ENCODE data around the gene CDK6.

Gene CDK6

DNA sequence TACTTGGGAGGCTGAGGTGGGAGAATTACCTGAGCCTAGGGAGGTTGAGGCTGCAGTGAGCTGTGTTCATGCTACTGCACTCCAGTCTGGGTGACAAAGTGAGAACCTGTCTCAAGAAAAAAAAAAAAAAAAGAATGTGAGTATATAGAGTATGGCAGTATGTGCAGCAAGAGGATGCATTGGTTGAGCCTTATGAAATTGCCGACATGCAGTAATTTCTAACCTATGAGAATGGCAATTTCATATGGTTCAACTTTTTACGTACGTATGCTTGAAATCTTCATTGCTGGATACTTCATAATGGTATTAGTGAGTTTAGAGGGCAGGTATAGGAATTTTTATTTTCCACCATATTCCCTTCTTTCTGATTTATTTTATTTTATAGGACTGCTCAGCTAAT, 241.6 kb downstream of the CDK6 start:
- peaks cover 5% of the 10 kb centered on the region for H3K79me2 ChIP-seq (ENCODE audit: low read length)
- no peaks in the 10 kb centered on the region for H4K20me1 ChIP-seq (ENCODE audit: insufficient read depth, low read length)
- no peaks in the 10 kb centered on the region for H3K36me3 ChIP-seq (replicated peaks; ENCODE audit: low read depth, low read length)
- H3K27me3 ChIP-seq (ENCODE audit: low read depth, low read length), result no peaks in the 10 kb centered on the region
- TF ChIP-seq, protein P1, sequence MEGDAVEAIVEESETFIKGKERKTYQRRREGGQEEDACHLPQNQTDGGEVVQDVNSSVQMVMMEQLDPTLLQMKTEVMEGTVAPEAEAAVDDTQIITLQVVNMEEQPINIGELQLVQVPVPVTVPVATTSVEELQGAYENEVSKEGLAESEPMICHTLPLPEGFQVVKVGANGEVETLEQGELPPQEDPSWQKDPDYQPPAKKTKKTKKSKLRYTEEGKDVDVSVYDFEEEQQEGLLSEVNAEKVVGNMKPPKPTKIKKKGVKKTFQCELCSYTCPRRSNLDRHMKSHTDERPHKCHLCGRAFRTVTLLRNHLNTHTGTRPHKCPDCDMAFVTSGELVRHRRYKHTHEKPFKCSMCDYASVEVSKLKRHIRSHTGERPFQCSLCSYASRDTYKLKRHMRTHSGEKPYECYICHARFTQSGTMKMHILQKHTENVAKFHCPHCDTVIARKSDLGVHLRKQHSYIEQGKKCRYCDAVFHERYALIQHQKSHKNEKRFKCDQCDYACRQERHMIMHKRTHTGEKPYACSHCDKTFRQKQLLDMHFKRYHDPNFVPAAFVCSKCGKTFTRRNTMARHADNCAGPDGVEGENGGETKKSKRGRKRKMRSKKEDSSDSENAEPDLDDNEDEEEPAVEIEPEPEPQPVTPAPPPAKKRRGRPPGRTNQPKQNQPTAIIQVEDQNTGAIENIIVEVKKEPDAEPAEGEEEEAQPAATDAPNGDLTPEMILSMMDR (IDR thresholded peaks at IDR 0.05; ENCODE audit: low read depth, low read length), result no peak
- no peak for TF ChIP-seq EZH2phosphoT487 (IDR thresholded peaks at IDR 0.05; ENCODE audit: low read depth)
- no peaks in the 10 kb centered on the region for H3K9me3 ChIP-seq (ENCODE audit: insufficient read depth, low read length)
- H3K4me2 ChIP-seq (ENCODE audit: low read length), result no peak overlapping the region
- no peak overlapping the region for H3K9ac ChIP-seq (ENCODE audit: low read length)
- H3K27ac ChIP-seq (ENCODE audit: low read length), result no peak overlapping the region
- peaks cover 14% of the 10 kb centered on the region for H3K4me1 ChIP-seq (ENCODE audit: low read length)
- H2AFZ ChIP-seq (ENCODE audit: low read depth, low read length), result no peak overlapping the region
- no peak overlapping the region for H3K4me3 ChIP-seq (ENCODE audit: low read length)

DNA sequence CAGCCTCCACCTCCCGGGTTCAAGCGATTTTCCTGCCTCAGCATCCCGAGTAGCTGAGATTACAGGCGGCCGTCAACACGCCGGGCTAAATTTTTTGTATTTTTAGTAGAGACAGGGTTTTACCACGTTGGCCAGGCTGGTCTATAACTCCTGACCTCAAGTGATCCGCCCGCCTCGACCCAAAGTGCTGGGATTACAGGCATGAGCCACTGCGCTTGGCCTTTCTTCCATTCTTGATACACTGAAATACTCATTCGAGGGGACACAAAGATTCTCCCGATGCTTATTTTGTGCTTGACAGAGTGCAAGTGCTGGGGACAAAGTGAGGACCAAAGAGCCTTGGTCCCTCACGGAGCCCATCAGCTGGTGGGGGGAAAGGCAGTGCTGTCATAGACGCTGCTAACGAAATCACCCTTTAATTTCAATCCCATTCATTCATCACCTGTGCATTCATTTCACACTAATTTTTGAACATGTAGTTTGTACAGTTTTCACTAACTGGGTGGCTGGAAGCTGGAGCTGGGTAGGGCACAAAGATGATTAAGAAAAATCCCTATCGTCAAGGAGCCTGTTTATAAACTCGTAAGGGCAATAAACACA, 245.6 kb downstream of the CDK6 start:
- H3K9ac ChIP-seq (ENCODE audit: low read length), result no peak overlapping the region
- peaks cover 36% of the 10 kb centered on the region for H4K20me1 ChIP-seq (ENCODE audit: insufficient read depth, low read length)
- H3K9me3 ChIP-seq (ENCODE audit: insufficient read depth, low read length), result no peaks in the 10 kb centered on the region
- H3K27me3 ChIP-seq (ENCODE audit: low read depth, low read length), result no peaks in the 10 kb centered on the region
- no peak overlapping the region for H2AFZ ChIP-seq (ENCODE audit: low read depth, low read length)
- peak overlapping the region; percentile 98 for H3K4me2 ChIP-seq (ENCODE audit: low read length)
- peaks cover 44% of the 10 kb centered on the region for H3K79me2 ChIP-seq (ENCODE audit: low read length)
- peak overlapping the region; percentile 96 for H3K4me3 ChIP-seq (ENCODE audit: low read length)
- peaks cover 4% of the 10 kb centered on the region for H3K36me3 ChIP-seq (replicated peaks; ENCODE audit: low read depth, low read length)
- H3K4me1 ChIP-seq (ENCODE audit: low read length), result peaks cover 26% of the 10 kb centered on the region
- H3K27ac ChIP-seq (ENCODE audit: low read length), result no peak overlapping the region
- no peak for TF ChIP-seq EZH2phosphoT487 (IDR thresholded peaks at IDR 0.05; ENCODE audit: low read depth)
- TF ChIP-seq, protein P1 (IDR thresholded peaks at IDR 0.05; ENCODE audit: low read depth, low read length), result no peak

DNA sequence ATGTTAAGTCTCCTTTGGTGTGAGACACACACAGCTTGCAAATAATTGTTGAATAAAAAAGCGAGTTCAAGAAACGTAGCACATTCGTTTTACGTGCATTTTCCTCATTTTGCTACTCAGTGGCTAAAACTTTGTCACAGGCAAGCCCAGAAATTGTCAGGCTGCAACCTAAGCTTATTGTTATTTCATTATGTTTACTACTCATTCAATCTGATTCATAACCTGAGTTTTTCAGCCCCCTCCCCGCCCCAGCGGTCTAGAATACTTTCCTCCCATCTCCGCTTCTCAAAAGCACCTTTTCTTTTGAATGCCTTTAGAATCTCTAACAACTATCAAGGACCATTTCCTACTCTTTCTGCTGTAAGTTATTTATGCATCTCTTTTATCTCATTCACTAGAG, 247.3 kb downstream of the CDK6 start:
- Histone ChIP-seq H2AFZ (ENCODE audit: low read depth, low read length) (no peak overlapping the region), H3K9me3 (ENCODE audit: insufficient read depth, low read length) (no peaks in the 10 kb centered on the region), H3K27me3 (ENCODE audit: low read depth, low read length) (no peaks in the 10 kb centered on the region), H3K36me3 (replicated peaks; ENCODE audit: low read depth, low read length) (peaks cover 17% of the 10 kb centered on the region), H3K4me3 (ENCODE audit: low read length) (peak overlapping the region; percentile 96), H3K9ac (ENCODE audit: low read length) (peak overlapping the region; percentile 86), H4K20me1 (ENCODE audit: insufficient read depth, low read length) (peaks cover 52% of the 10 kb centered on the region), H3K79me2 (ENCODE audit: low read length) (peaks cover 62% of the 10 kb centered on the region), H3K4me2 (ENCODE audit: low read length) (peak overlapping the region; percentile 98), H3K27ac (ENCODE audit: low read length) (no peak overlapping the region), H3K4me1 (ENCODE audit: low read length) (peaks cover 31% of the 10 kb centered on the region)
- TF ChIP-seq EZH2phosphoT487 (IDR thresholded peaks at IDR 0.05; ENCODE audit: low read depth), result no peak
- TF ChIP-seq, protein P1 (IDR thresholded peaks at IDR 0.05; ENCODE audit: low read depth, low read length), result no peak

DNA sequence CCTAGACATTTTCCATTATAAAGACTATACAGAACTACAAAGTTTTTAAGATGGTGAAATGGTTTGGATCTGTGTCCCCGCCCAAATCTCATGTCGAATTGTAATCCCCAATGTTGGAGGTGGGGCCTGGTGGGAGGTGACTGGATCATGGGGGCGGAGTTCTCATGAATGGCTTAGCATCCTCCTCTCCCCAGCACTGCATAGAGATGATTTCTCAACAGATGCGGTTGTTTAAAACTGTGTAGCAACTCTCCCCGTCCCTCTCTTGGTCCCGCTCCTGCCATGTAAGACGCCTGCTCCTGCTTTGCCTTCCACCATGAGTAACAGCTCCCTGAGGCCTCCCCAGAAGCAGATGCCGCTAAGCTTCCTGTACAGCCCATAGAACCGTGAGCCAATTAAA, 247.8 kb downstream of the CDK6 start:
- Histone ChIP-seq H3K4me2 (ENCODE audit: low read length) (peak overlapping the region; percentile 98), H3K36me3 (replicated peaks; ENCODE audit: low read depth, low read length) (peaks cover 17% of the 10 kb centered on the region), H3K79me2 (ENCODE audit: low read length) (peaks cover 67% of the 10 kb centered on the region), H3K27ac (ENCODE audit: low read length) (no peak overlapping the region), H3K9ac (ENCODE audit: low read length) (no peak overlapping the region), H4K20me1 (ENCODE audit: insufficient read depth, low read length) (peaks cover 53% of the 10 kb centered on the region), H3K9me3 (ENCODE audit: insufficient read depth, low read length) (no peaks in the 10 kb centered on the region), H3K4me3 (ENCODE audit: low read length) (peak overlapping the region; percentile 96), H3K4me1 (ENCODE audit: low read length) (peaks cover 31% of the 10 kb centered on the region), H2AFZ (ENCODE audit: low read depth, low read length) (no peak overlapping the region), H3K27me3 (ENCODE audit: low read depth, low read length) (no peaks in the 10 kb centered on the region)
- TF ChIP-seq, protein P1 (IDR thresholded peaks at IDR 0.05; ENCODE audit: low read depth, low read length), result no peak
- no peak for TF ChIP-seq EZH2phosphoT487 (IDR thresholded peaks at IDR 0.05; ENCODE audit: low read depth)

All from OCI-LY3 (cell line).